Large intestine (tissue), 3 donors: ENCODE results near the gene POLD3. TPM values are rescaled to one million over a fixed set of nuclear protein-coding genes. Genes with fewer than 3 reads are reported as not detected.
"Not testable (repeated sequence)": the region's sequence is repeated elsewhere in the genome, so short reads cannot be mapped to it uniquely, and the experiment has no call there.

ENCODE experiments used
- DNase-seq, 2 donors: peaks; one replicate each; pipeline versions ENCODE4 v3.0.0 to v3.0.0-alpha.2; 2013
- H3K27ac ChIP-seq: one replicate; pipeline ENCODE4 v1.5.1; 2013; ENCODE audit warnings: low read length
- H3K27me3 ChIP-seq: 2 replicates; pipeline ENCODE4 v1.6.1; 2013; ENCODE audit warnings: low read length; ENCODE audit not compliant: control insufficient read depth, insufficient read depth
- H3K36me3 ChIP-seq: 2 replicates; pipeline ENCODE4 v1.6.1; 2013; ENCODE audit warnings: low read length; ENCODE audit not compliant: control insufficient read depth, insufficient read depth
- H3K4me1 ChIP-seq: one replicate; pipeline ENCODE4 v1.6.1; 2013; ENCODE audit warnings: low read length; ENCODE audit not compliant: control insufficient read depth, insufficient read depth
- H3K4me3 ChIP-seq: one replicate; pipeline ENCODE4 v1.5.1; 2013; ENCODE audit warnings: low read length
- H3K9me3 ChIP-seq: one replicate; pipeline ENCODE4 v1.6.1; 2013; ENCODE audit warnings: mild to moderate bottlenecking, low read depth, low read length, moderate library complexity; ENCODE audit not compliant: control insufficient read depth
- WGBS: methylation state at CpG from one replicate; pipeline ENCODE4 v1.1.5; 2013; ENCODE audit warnings: low lambda C conversion rate; ENCODE audit not compliant: insufficient coverage; 5-methylcytosine and 5-hydroxymethylcytosine counted together
- polyA plus RNA-seq: library from polyadenylated mRNA; unstranded; fragments of 120-200 nt; gene quantifications from one replicate; pipeline ENCODE4 v1.2.1, GENCODE V29; 2013

POLD3 gene
- polyA plus RNA-seq, 1 donor = 16.9 TPM

GRCh38 chr11:74647404-74647803 lies 55.0 kb downstream of the POLD3 start:
- H3K4me3 ChIP-seq = no peak overlapping the region
- no peaks in the 10 kb centered on the region for H3K4me1 ChIP-seq
- no peaks in the 10 kb centered on the region for H3K9me3 ChIP-seq
- DNase-seq = no peak
- H3K36me3 ChIP-seq = peaks cover 10% of the 10 kb centered on the region
- no peaks in the 10 kb centered on the region for H3K27me3 ChIP-seq
- H3K27ac ChIP-seq = no peak overlapping the region

GRCh38 chr11:74647831-74648230 lies 55.4 kb downstream of the POLD3 start:
- Histone ChIP-seq H3K9me3 (no peaks in the 10 kb centered on the region), H3K36me3 (peaks cover 10% of the 10 kb centered on the region), H3K4me3 (no peak overlapping the region), H3K27ac (no peak overlapping the region), H3K27me3 (no peaks in the 10 kb centered on the region), H3K4me1 (no peaks in the 10 kb centered on the region)
- WGBS = no CpG with 5 or more reads among the region's 3 CpGs
- no peak for DNase-seq

- WGBS = 100% methylated on average over 1 of the region's 4 CpGs
- H3K36me3 ChIP-seq = peaks cover 9% of the 10 kb centered on the region
- H3K27ac ChIP-seq = no peak overlapping the region
- no peak overlapping the region for H3K4me3 ChIP-seq
- no peak for DNase-seq
- no peaks in the 10 kb centered on the region for H3K27me3 ChIP-seq
- no peaks in the 10 kb centered on the region for H3K4me1 ChIP-seq
- no peaks in the 10 kb centered on the region for H3K9me3 ChIP-seq
Observed at GRCh38 chr11:74648894-74649293, 56.5 kb downstream of the POLD3 start.

- peaks cover 9% of the 10 kb centered on the region for H3K36me3 ChIP-seq
- DNase-seq = peak in 1 of 2 donors; percentile 54
Observed at GRCh38 chr11:74650498-74650897, 58.1 kb downstream of the POLD3 start.

GRCh38 chr11:74654976-74655375 lies 62.6 kb downstream of the POLD3 start:
- no peak overlapping the region for H3K27ac ChIP-seq
- H3K4me1 ChIP-seq = no peaks in the 10 kb centered on the region
- H3K4me3 ChIP-seq = no peak overlapping the region
- no peak for DNase-seq
- H3K36me3 ChIP-seq = peaks cover 6% of the 10 kb centered on the region
- no peaks in the 10 kb centered on the region for H3K27me3 ChIP-seq
- 90% methylated on average over 3 of the region's 5 CpGs for WGBS
- H3K9me3 ChIP-seq = no peaks in the 10 kb centered on the region

More at GRCh38 chr11:74650498-74650897, 58.1 kb downstream of the POLD3 start:
- no CpG with 5 or more reads among the region's 2 CpGs for WGBS
- no peak overlapping the region for H3K4me3 ChIP-seq
- no peaks in the 10 kb centered on the region for H3K27me3 ChIP-seq
- H3K9me3 ChIP-seq = no peaks in the 10 kb centered on the region
- no peak overlapping the region for H3K27ac ChIP-seq
- H3K4me1 ChIP-seq = no peaks in the 10 kb centered on the region

- H3K9me3 ChIP-seq, H3K36me3 ChIP-seq, H3K4me1 ChIP-seq, H3K4me3 ChIP-seq, DNase-seq, H3K27ac ChIP-seq, H3K27me3 ChIP-seq: not testable (repeated sequence)
- WGBS = no CpG with 5 or more reads among the region's 4 CpGs
Observed at GRCh38 chr11:74659124-74659523, 66.7 kb downstream of the POLD3 start.

- no peaks in the 10 kb centered on the region for H3K27me3 ChIP-seq
- no peak overlapping the region for H3K27ac ChIP-seq
- DNase-seq = peak in 1 of 2 donors; percentile 25
- H3K9me3 ChIP-seq = no peaks in the 10 kb centered on the region
- no peaks in the 10 kb centered on the region for H3K36me3 ChIP-seq
- WGBS = 80% methylated on average over 1 of the region's 4 CpGs
- H3K4me1 ChIP-seq = no peaks in the 10 kb centered on the region
- H3K4me3 ChIP-seq = no peak overlapping the region
Observed at GRCh38 chr11:74662487-74663103, 70.2 kb downstream of the POLD3 start.

GRCh38 chr11:74663315-74663714 lies 70.9 kb downstream of the POLD3 start:
- WGBS = 100% methylated on average over 1 of the region's 1 CpG
- Histone ChIP-seq H3K27me3 (no peaks in the 10 kb centered on the region), H3K36me3 (no peaks in the 10 kb centered on the region), H3K27ac (no peak overlapping the region), H3K9me3 (no peaks in the 10 kb centered on the region), H3K4me3 (no peak overlapping the region), H3K4me1 (no peaks in the 10 kb centered on the region)
- DNase-seq = no peak

- no peak for DNase-seq
- H3K4me3 ChIP-seq = no peak overlapping the region
- WGBS = no CpG with 5 or more reads among the region's 17 CpGs
- H3K9me3 ChIP-seq = no peaks in the 10 kb centered on the region
- no peaks in the 10 kb centered on the region for H3K36me3 ChIP-seq
- no peak overlapping the region for H3K27ac ChIP-seq
- no peaks in the 10 kb centered on the region for H3K27me3 ChIP-seq
- H3K4me1 ChIP-seq = peaks cover 2% of the 10 kb centered on the region
Observed at GRCh38 chr11:74669211-74670160, 77.1 kb downstream of the POLD3 start.

GRCh38 chr11:74670171-74670570 lies 77.8 kb downstream of the POLD3 start:
- DNase-seq = no peak
- WGBS = 100% methylated on average over 1 of the region's 7 CpGs
- H3K4me1 ChIP-seq = peaks cover 2% of the 10 kb centered on the region

More at GRCh38 chr11:74670171-74670570, 77.8 kb downstream of the POLD3 start:
- no peaks in the 10 kb centered on the region for H3K27me3 ChIP-seq
- no peak overlapping the region for H3K4me3 ChIP-seq
- H3K27ac ChIP-seq = no peak overlapping the region
- no peaks in the 10 kb centered on the region for H3K36me3 ChIP-seq
- H3K9me3 ChIP-seq = no peaks in the 10 kb centered on the region
